Prostate gland (tissue), 2 donors: ENCODE results near the gene FHL3.

Source experiments
- CTCF ChIP-seq, 4 experiments: fragments of 200-600 bp in 2 of 4; fragments of 450-650 bp in 2 of 4; sonication (generic) in 2 of 4; IDR thresholded peaks; 1 replicate in 3 of 4; 2 replicates in 1 of 4; pipeline ENCODE4 v1.5.1; 2016 to 2019; ENCODE audit warnings: antibody characterized with exemption in 4 of 4, mild to moderate bottlenecking in 2 of 4, moderate library complexity in 2 of 4
- POLR2AphosphoS5 ChIP-seq: sonication (generic); formaldehyde crosslinking; IDR thresholded peaks from one replicate; pipeline ENCODE4 v1.6.1; 2017; ENCODE audit warnings: antibody characterized with exemption

DNA sequence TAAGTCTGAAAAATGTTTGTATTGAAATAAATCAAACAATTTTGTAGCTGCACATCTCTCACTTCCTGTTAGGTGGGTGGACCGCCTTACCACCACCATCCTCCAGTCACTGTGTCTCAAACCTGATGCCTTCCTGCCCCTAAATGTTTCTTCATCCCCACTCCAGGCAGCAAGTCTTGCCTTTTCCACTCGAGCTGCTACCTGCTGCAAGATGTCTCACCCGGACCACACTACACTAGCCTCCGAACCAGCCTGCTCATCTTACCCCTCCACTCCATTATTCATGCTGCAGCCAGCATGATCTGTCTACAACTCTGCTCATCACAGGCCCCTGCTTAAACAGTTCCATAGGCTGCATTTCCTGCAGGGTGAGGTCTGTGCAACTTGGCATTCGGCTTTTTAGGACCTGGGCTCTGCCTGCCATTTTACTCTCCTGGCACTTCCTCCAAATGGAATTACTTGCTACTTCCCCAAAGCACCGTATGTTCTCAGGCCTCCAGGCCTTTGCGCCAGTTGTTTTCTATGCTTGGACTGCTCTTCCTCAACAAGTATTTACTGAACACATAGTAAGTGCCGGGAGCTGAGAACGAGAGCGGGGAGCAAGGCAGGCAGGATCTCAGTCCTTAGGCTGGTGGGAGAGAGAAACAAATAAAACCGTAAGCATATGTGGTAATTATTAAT lies 10.3 kb downstream of the FHL3 start:
- TF ChIP-seq CTCF (IDR thresholded peaks at IDR 0.05), result no peak
- no peak for TF ChIP-seq POLR2AphosphoS5
